Spleen (tissue), 7 donors: ENCODE measurements around the gene RCOR3.

Experiments
- CTCF ChIP-seq, 11 experiments: fragments of 200-600 bp in 7 of 11; fragments of 450-650 bp in 4 of 11; sonication (generic) in 4 of 11; IDR thresholded peaks in 8 of 11; conservative IDR thresholded peaks in 3 of 11; 1 replicate in 7 of 11; 2 replicates in 4 of 11; pipeline versions ENCODE4 v1.4.0 to v1.8.0; 2016 to 2021; ENCODE audit warnings: antibody characterized with exemption in 11 of 11, inconsistent platforms in 4 of 11, mild to moderate bottlenecking in 1 of 11
- POLR2A ChIP-seq, 3 donors: fragments of 450-650 bp; IDR thresholded peaks; one replicate each; pipeline ENCODE4 v1.5.1; 2017; ENCODE audit warnings: antibody characterized with exemption in 3 of 3, mild to moderate bottlenecking in 1 of 3
- POLR2AphosphoS5 ChIP-seq, 3 donors: sonication (generic); formaldehyde crosslinking; IDR thresholded peaks; one replicate each; pipeline ENCODE4 v1.5.1; 2017; ENCODE audit warnings: antibody characterized with exemption in 3 of 3
- donor health status: DM: no; HTN: no; CAD: no; lungs with moderate emphysema.
- donor health status: DM: no; HTN: no; CAD: no.
- donor health status: DM: no; HTN: no; CAD: no.

GRCh38 chr1:211210965-211211364 lies 48.2 kb upstream of the RCOR3 start:
- TF ChIP-seq CTCF (IDR thresholded peaks at IDR 0.05 in 8 of 11, conservative IDR thresholded peaks at IDR 0.05 in 3 of 11) (no peak), POLR2A (IDR thresholded peaks at IDR 0.05) (no peak), POLR2AphosphoS5 (IDR thresholded peaks at IDR 0.05) (no peak)
